Calu3 (cell line): Measurements from ENCODE around the gene CGN. TPM values are rescaled to one million over a fixed set of nuclear protein-coding genes. Genes with fewer than 3 reads are reported as not detected.

Experiments
- BruUV-seq: library from RNA; stranded (reverse); fragments of 400-500 nt; replicated peaks from 2 replicates; lab custom pipeline; 2021; lab: Mats Ljungman, UMichigan
- CTCF ChIA-PET: fragments of 300-600 bp; sonication (Branson Sonifier 250); formaldehyde crosslinking; loops from one replicate; lab custom pipeline; 2022; ENCODE audit warnings: antibody characterized with exemption; lab: Charles Lee
- DNase-seq: peaks from one replicate; pipeline ENCODE4 v3.0.0; 2022
- H3K27ac Mint-ChIP-seq: one replicate; pipeline ENCODE4 v1.8.0; 2022; ENCODE audit warnings: mixed read lengths; ENCODE audit not compliant: unreplicated experiment
- H3K27me3 Mint-ChIP-seq: one replicate; pipeline ENCODE4 v1.8.0; 2022; ENCODE audit warnings: mixed read lengths; ENCODE audit not compliant: unreplicated experiment
- H3K36me3 Mint-ChIP-seq: one replicate; pipeline ENCODE4 v1.8.0; 2022; ENCODE audit warnings: mild to moderate bottlenecking, moderate library complexity, mixed read lengths; ENCODE audit not compliant: insufficient read depth, unreplicated experiment
- H3K4me1 Mint-ChIP-seq: one replicate; pipeline ENCODE4 v1.8.0; 2022; ENCODE audit warnings: mild to moderate bottlenecking, low read depth, mixed read lengths; ENCODE audit not compliant: unreplicated experiment
- H3K4me3 Mint-ChIP-seq: one replicate; pipeline ENCODE4 v1.8.0; 2022; ENCODE audit warnings: mild to moderate bottlenecking, low read depth, moderate library complexity, mixed read lengths; ENCODE audit not compliant: unreplicated experiment
- H3K9me3 Mint-ChIP-seq: one replicate; pipeline ENCODE4 v1.8.0; 2022; ENCODE audit warnings: low read depth, mixed read lengths; ENCODE audit not compliant: unreplicated experiment
- intact Hi-C: fragments of 100-400 bp; cut with micrococcal nuclease; formaldehyde crosslinking; loops from one replicate; pipeline ENCODE4 v1.10.0; 2022; ENCODE audit not compliant: unreplicated experiment
- total RNA-seq: library from RNA; stranded (reverse); gene quantifications from 2 replicates; pipeline ENCODE4 v1.2.3, GENCODE V29; 2022
- TF ChIP-seq, protein P1 (sequence below): fragments of 200-600 bp; IDR thresholded peaks from one replicate; pipeline ENCODE4 v1.8.0; 2022; ENCODE audit warnings: antibody characterized with exemption; ENCODE audit not compliant: unreplicated experiment

Gene CGN
- total RNA-seq, 1 experiment from 2014 or later, result 113 TPM

DNA sequence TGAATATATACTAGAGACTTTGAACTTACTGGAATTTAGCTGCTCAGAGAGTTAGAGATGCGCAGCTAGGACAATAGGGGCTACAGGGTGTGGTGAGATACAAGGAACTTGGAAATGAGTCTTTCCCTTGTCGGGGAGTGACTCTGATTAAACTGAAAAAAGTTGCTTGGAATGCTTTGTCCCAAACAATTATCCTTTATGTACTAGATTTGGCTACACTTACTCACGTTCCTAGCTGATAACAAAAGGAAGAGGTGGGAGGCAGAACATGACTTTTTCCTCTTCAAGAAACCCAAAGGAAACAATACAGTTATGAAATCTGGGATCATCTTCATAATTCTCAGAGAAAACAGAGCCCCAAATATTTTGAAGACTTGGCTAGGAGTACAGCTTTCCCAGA is 6.9 kb upstream of the CGN start:
- intact Hi-C loops, result no loop called here
- H3K27ac Mint-ChIP-seq, result no peak overlapping the region
- peaks cover 39% of the 10 kb centered on the region for H3K4me1 Mint-ChIP-seq
- peaks cover 2% of the 10 kb centered on the region for H3K36me3 Mint-ChIP-seq
- no TSS peak for BruUV-seq
- no peaks in the 10 kb centered on the region for H3K9me3 Mint-ChIP-seq
- CTCF ChIA-PET, result interaction anchor here (1.1 kb wide), 1 partner anchor 11 kb away, joined by 3 read pairs; no protein-coding TSS in a partner anchor
- no peaks in the 10 kb centered on the region for H3K27me3 Mint-ChIP-seq
- TF ChIP-seq, protein P1, sequence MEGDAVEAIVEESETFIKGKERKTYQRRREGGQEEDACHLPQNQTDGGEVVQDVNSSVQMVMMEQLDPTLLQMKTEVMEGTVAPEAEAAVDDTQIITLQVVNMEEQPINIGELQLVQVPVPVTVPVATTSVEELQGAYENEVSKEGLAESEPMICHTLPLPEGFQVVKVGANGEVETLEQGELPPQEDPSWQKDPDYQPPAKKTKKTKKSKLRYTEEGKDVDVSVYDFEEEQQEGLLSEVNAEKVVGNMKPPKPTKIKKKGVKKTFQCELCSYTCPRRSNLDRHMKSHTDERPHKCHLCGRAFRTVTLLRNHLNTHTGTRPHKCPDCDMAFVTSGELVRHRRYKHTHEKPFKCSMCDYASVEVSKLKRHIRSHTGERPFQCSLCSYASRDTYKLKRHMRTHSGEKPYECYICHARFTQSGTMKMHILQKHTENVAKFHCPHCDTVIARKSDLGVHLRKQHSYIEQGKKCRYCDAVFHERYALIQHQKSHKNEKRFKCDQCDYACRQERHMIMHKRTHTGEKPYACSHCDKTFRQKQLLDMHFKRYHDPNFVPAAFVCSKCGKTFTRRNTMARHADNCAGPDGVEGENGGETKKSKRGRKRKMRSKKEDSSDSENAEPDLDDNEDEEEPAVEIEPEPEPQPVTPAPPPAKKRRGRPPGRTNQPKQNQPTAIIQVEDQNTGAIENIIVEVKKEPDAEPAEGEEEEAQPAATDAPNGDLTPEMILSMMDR, result no peak
- H3K4me3 Mint-ChIP-seq, result no peak overlapping the region
- DNase-seq, result no peak

DNA sequence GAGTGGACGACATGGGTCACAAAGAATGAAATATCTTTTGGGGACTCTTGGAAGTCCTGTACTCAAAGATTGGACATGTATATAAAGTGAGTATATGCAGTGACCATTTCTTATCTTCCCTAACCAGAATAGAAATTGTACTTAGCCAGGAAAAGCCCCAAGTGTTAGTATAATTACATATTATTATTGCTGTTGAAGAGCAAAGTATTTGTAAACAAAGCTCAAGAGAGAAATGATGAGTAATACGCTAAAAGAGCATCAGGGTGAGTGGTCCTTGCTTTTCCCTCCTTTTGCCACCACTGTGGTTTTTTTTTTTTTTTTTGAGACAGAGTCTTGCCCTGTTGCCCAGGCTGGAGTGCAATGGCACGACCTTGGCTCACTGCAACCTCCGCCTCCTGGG is 6.4 kb upstream of the CGN start:
- peaks cover 5% of the 10 kb centered on the region for H3K36me3 Mint-ChIP-seq
- no peak overlapping the region for H3K27ac Mint-ChIP-seq
- no peak overlapping the region for H3K4me3 Mint-ChIP-seq
- no peaks in the 10 kb centered on the region for H3K9me3 Mint-ChIP-seq
- intact Hi-C loops, result no loop called here
- DNase-seq, result no peak
- TF ChIP-seq, protein P1, result no peak
- CTCF ChIA-PET, result interaction anchor here (0.6 to 1.1 kb wide), 2 partner anchors 12 to 14 kb away, joined by 3 read pairs; no protein-coding TSS in a partner anchor
- peaks cover 39% of the 10 kb centered on the region for H3K4me1 Mint-ChIP-seq
- H3K27me3 Mint-ChIP-seq, result no peaks in the 10 kb centered on the region
- BruUV-seq, result no TSS peak

DNA sequence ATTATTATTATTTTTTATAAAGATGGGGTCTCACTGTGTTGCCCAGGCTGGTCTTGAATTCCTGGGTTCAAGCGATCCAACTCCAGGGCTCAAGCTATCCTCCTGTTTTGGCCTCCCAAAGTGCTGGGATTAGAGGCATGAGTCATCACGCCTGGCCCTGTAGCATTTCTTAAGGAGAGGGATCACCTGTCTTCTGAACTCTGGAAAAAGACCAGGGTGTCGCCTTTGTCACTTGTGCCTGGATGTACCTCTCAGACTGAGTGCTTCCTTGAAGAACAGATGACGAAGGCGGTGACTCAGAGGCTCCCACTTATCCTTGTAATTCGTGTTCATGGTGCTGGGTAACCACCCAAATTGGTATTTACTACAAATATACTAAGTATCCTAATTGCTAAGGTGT is 2.4 kb upstream of the CGN start:
- intact Hi-C loops, result loop anchor here (1.0 kb wide), 1 partner anchor 50 kb away; the partner anchor contains the start of gene POGZ
- no peaks in the 10 kb centered on the region for H3K27me3 Mint-ChIP-seq
- peaks cover 44% of the 10 kb centered on the region for H3K36me3 Mint-ChIP-seq
- H3K27ac Mint-ChIP-seq, result peak overlapping the region; percentile 87
- CTCF ChIA-PET, result no interaction called here
- H3K9me3 Mint-ChIP-seq, result no peaks in the 10 kb centered on the region
- no TSS peak for BruUV-seq
- H3K4me1 Mint-ChIP-seq, result peaks cover 39% of the 10 kb centered on the region
- H3K4me3 Mint-ChIP-seq, result peak overlapping the region; percentile 76
- TF ChIP-seq, protein P1, result no peak
- DNase-seq, result peak; percentile 85

DNA sequence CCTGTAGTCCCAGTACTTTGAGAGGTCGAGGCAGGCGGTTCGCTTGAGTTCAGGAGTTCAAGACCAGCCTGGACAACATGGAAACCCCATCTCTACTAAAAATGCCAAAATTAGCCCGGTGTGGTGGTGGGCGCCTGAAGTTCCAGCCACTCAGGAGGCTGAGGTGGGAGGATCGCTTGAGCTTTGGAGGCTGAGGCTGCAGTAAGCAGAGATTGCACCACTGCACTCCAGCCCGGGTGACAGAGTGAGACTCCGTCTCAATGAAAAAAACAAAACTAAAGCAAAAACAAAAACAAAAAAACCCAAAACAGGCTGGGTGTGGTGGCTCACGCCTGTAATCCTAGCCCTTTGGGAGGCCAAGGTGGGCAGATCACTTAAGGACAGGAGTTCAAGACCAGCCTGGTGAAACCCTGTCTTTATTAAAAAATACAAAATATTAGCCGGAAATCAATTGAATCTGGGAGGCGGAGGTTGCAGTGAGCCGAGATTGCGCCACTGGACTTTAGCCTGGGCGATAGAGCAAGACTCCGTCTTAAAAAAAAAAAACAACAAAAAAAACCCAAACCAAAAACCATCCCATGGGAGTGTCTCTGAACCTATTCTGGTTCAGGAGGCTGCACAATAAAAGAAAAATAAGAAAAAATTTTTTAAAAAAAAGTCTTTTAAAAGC is 1.7 kb upstream of the CGN start:
- intact Hi-C loops, result loop anchor here (1.0 to 5.0 kb wide), 3 partner anchors 37 to 312 kb away; partner anchors contain the start of genes PIP5K1A and POGZ
- H3K9me3 Mint-ChIP-seq, result no peaks in the 10 kb centered on the region
- BruUV-seq, result no TSS peak
- H3K27me3 Mint-ChIP-seq, result no peaks in the 10 kb centered on the region
- H3K4me3 Mint-ChIP-seq, result peak overlapping the region; percentile 76
- H3K4me1 Mint-ChIP-seq, result peaks cover 46% of the 10 kb centered on the region
- H3K36me3 Mint-ChIP-seq, result peaks cover 50% of the 10 kb centered on the region
- CTCF ChIA-PET, result interaction anchor here (1.0 kb wide), 1 partner anchor 138 kb away, joined by 8 read pairs; no protein-coding TSS in a partner anchor
- TF ChIP-seq, protein P1, result no peak
- peak overlapping the region; percentile 87 for H3K27ac Mint-ChIP-seq
- DNase-seq, result peak; percentile 44
